ENCODE measurements around the gene ABT1. TPM values are rescaled to one million over a fixed set of nuclear protein-coding genes. Genes with fewer than 3 reads are reported as not detected.

The ABT1 gene
- polyA plus RNA-seq, 1 experiment: 18.4 TPM

DNA sequence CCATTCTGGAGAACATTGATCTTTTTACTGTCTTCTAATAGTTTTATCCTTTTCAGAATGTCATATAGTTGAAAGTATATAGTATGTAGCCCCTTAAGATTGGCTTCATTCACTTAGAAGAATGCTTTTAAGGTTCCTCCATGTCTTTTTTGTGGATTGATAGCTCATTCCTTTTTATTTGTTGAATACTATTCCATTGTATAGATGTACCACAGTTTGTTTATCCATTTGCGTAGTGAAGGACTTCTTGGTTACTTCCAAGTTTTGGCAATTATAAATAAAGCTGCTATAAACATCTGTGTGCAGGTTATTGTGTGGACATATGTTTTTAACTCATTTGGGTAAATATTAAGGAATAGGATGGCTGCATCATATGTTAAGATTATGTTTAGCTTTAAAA lies 27.8 kb downstream of the ABT1 start:
- POLR2A ChIA-PET: no interaction called here
- no peaks in the 10 kb centered on the region for H3K36me3 ChIP-seq (ENCODE audit: control insufficient read depth, insufficient read depth, low read length)
- DNase-seq (ENCODE audit: low read depth): no peak
- CTCF ChIA-PET: interaction anchor here (1.2 kb wide), 1 partner anchor 24 kb away, joined by 3 read pairs; no protein-coding TSS in a partner anchor
- H3K4me3 ChIP-seq (ENCODE audit: low read depth, low read length): no peak overlapping the region
- H3K27me3 ChIP-seq (ENCODE audit: control insufficient read depth, insufficient read depth, low read length): no peaks in the 10 kb centered on the region
- TF ChIP-seq, protein P1, sequence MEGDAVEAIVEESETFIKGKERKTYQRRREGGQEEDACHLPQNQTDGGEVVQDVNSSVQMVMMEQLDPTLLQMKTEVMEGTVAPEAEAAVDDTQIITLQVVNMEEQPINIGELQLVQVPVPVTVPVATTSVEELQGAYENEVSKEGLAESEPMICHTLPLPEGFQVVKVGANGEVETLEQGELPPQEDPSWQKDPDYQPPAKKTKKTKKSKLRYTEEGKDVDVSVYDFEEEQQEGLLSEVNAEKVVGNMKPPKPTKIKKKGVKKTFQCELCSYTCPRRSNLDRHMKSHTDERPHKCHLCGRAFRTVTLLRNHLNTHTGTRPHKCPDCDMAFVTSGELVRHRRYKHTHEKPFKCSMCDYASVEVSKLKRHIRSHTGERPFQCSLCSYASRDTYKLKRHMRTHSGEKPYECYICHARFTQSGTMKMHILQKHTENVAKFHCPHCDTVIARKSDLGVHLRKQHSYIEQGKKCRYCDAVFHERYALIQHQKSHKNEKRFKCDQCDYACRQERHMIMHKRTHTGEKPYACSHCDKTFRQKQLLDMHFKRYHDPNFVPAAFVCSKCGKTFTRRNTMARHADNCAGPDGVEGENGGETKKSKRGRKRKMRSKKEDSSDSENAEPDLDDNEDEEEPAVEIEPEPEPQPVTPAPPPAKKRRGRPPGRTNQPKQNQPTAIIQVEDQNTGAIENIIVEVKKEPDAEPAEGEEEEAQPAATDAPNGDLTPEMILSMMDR (IDR thresholded peaks at IDR 0.05; ENCODE audit: insufficient read depth, low read depth, low read length): no peak

DNA sequence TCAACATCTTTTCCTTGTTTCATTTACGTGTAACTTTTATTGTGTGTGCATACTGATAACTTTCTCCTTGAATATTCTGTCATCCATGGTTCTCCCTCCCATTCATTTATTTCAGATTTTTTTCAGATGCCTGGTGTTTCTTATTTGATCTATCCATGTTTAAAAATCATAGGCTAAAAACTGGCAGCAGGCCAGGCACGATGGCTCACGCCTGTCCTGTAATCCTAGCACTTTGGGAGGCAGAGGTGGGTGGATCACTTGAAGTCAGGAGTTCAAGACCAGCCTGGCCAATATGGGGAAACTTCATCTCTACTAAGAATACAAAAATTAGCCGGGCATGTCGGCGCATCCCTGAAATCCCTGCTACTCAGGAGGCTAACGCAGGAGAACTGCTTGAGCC lies 31.1 kb downstream of the ABT1 start:
- no peak for DNase-seq (ENCODE audit: low read depth)
- Histone ChIP-seq H3K36me3 (ENCODE audit: control insufficient read depth, insufficient read depth, low read length) (no peaks in the 10 kb centered on the region), H3K4me3 (ENCODE audit: low read depth, low read length) (no peak overlapping the region), H3K27me3 (ENCODE audit: control insufficient read depth, insufficient read depth, low read length) (no peaks in the 10 kb centered on the region)
- TF ChIP-seq, protein P1 (IDR thresholded peaks at IDR 0.05; ENCODE audit: insufficient read depth, low read depth, low read length): no peak
- CTCF ChIA-PET: no interaction called here
- POLR2A ChIA-PET: no interaction called here

DNA sequence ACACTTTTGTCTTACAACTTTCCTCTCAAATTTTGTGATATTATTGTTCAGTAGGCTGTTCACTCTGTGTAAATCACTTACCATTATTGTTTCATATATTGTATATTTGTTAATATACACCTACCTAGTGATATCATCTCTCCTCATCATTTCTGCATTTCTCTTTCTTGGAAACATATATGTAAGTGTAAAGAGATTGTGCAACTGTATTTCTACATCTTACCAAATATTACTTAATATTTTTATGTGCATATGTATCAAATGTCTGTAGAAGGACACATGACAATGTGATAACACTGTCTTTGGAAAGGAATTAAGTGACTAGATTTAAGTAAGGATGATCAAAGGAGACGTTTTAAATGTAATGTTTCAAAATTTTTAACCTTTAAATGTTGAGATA lies 32.6 kb downstream of the ABT1 start:
- H3K27me3 ChIP-seq (ENCODE audit: control insufficient read depth, insufficient read depth, low read length): no peaks in the 10 kb centered on the region
- 0 out of 2 replicates have a peak, but pooled peaks cover 2% of the 10 kb centered on the region for H3K36me3 ChIP-seq (ENCODE audit: control insufficient read depth, insufficient read depth, low read length)
- ChIA-PET POLR2A (no interaction called here), CTCF (no interaction called here)
- TF ChIP-seq, protein P1 (IDR thresholded peaks at IDR 0.05; ENCODE audit: insufficient read depth, low read depth, low read length): no peak
- no peak for DNase-seq (ENCODE audit: low read depth)
- no peak overlapping the region for H3K4me3 ChIP-seq (ENCODE audit: low read depth, low read length)

DNA sequence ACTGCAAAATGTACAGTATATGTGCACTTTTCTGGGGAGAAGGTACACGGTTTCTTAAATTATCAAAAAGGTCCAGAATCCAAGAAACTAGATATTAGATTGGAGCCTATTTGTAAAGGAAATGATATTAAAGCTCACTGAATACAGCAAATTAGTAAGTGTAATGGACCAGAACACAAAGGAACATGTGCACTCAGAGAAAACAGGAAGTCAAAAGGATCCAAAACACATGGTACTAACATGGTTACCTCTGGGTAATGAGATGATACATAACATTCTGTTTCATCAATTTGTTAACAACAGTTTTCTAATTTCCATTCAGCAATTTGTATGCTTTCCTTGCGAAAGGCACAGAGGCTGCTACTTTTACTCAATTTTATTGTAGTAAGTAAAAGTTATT lies 44.1 kb downstream of the ABT1 start:
- TF ChIP-seq, protein P1 (IDR thresholded peaks at IDR 0.05; ENCODE audit: insufficient read depth, low read depth, low read length): no peak
- Histone ChIP-seq H3K27me3 (ENCODE audit: control insufficient read depth, insufficient read depth, low read length) (no peaks in the 10 kb centered on the region), H3K36me3 (ENCODE audit: control insufficient read depth, insufficient read depth, low read length) (peaks cover 12% of the 10 kb centered on the region), H3K4me3 (ENCODE audit: low read depth, low read length) (no peak overlapping the region)
- no peak for DNase-seq (ENCODE audit: low read depth)
- ChIA-PET CTCF (no interaction called here), POLR2A (no interaction called here)

DNA sequence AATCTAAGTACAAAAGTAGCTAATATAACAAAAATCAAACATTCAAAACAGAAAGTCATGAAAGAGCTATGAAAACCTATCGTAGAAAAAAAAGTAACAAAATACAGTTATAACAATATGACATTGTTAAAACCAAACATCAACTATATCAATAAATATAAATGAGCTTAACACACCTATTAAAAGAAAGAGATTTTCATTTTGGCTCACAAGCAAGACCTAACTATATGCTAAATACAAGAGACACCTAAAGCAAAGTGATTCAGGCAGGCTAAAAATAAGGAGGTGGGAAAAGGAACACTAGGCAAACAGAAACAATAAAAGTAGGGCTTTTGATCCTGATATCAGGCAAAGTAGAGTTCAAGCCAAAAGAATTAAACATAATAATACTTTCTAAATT lies 49.3 kb downstream of the ABT1 start:
- Histone ChIP-seq H3K4me3 (ENCODE audit: low read depth, low read length) (no peak overlapping the region), H3K36me3 (ENCODE audit: control insufficient read depth, insufficient read depth, low read length) (peaks cover 10% of the 10 kb centered on the region), H3K27me3 (ENCODE audit: control insufficient read depth, insufficient read depth, low read length) (no peaks in the 10 kb centered on the region)
- ChIA-PET CTCF (no interaction called here), POLR2A (no interaction called here)
- DNase-seq (ENCODE audit: low read depth): no peak
- TF ChIP-seq, protein P1 (IDR thresholded peaks at IDR 0.05; ENCODE audit: insufficient read depth, low read depth, low read length): no peak

Other genes starting within 250 kb of the ABT1 start
- gene BTN3A2, start 231.8 kb upstream of the ABT1 start, polyA plus RNA-seq (2011; rRNA removed): 30.0 and 34.7 TPM in 2 replicates
- gene BTN2A2, start 213.8 kb upstream of the ABT1 start, polyA plus RNA-seq (2011; rRNA removed): 11.0 and 14.3 TPM in 2 replicates
- gene BTN3A1, start 194.7 kb upstream of the ABT1 start, polyA plus RNA-seq (2011; rRNA removed): 17.3 and 18.4 TPM in 2 replicates
- 13.7 and 15.2 TPM in 2 replicates for gene BTN3A3, start 156.4 kb upstream of the ABT1 start, polyA plus RNA-seq (2011; rRNA removed)
- 30.4 and 34.7 TPM in 2 replicates for gene BTN2A1, start 139.0 kb upstream of the ABT1 start, polyA plus RNA-seq (2011; rRNA removed)
- gene BTN1A1, start 96.7 kb upstream of the ABT1 start, polyA plus RNA-seq (2011; rRNA removed): not detected in 2 replicates
- gene HMGN4, start 58.6 kb upstream of the ABT1 start, polyA plus RNA-seq (2011; rRNA removed): 41.4 and 60.9 TPM in 2 replicates
- 13.5 and 13.9 TPM in 2 replicates for gene ZNF322, start 62.8 kb downstream of the ABT1 start, polyA plus RNA-seq (2011; rRNA removed)

All from BJ (cell line).